Breast epithelium (tissue), 4 donors: ENCODE measurements around the gene RECQL5. TPM values are rescaled to one million over a fixed set of nuclear protein-coding genes. Genes with fewer than 3 reads are reported as not detected.

ENCODE experiments used
- DNase-seq, 2 donors: peaks; one replicate each; pipeline ENCODE4 v3.0.0-alpha.2; 2019; ENCODE audit warnings: low spot score in 2 of 2
- H3K27ac ChIP-seq, 2 donors: fragments of 200-600 bp; sonication (generic) in 1 of 2; one replicate each; pipeline ENCODE4 v1.5.1; 2016 to 2019; ENCODE audit warnings: mild to moderate bottlenecking in 1 of 2
- H3K27me3 ChIP-seq, 2 donors: fragments of 200-600 bp; sonication (generic) in 1 of 2; one replicate each; pipeline versions ENCODE4 v1.5.1 to v1.6.0; 2017 to 2019; ENCODE audit warnings: control low read depth in 1 of 2, mild to moderate bottlenecking in 1 of 2
- H3K36me3 ChIP-seq: fragments of 200-600 bp; one replicate; pipeline ENCODE4 v1.5.1; 2019
- H3K4me1 ChIP-seq, 2 donors: fragments of 200-600 bp; sonication (generic); one replicate each; pipeline ENCODE4 v1.5.1; 2016 to 2019; ENCODE audit warnings: control low read depth in 1 of 2
- H3K4me3 ChIP-seq, 3 donors: fragments of 200-600 bp; sonication (generic); 1 replicate in 2 of 3; 2 replicates in 1 of 3; pipeline ENCODE4 v1.5.1; 2016 to 2019; ENCODE audit warnings: mild to moderate bottlenecking in 3 of 3, moderate library complexity in 2 of 3
- H3K9me3 ChIP-seq, 2 donors: fragments of 200-600 bp; sonication (generic) in 1 of 2; one replicate each; pipeline ENCODE4 v1.5.1; 2016 to 2019; ENCODE audit warnings: control low read depth in 1 of 2
- POLR2A ChIP-seq: fragments of 450-650 bp; IDR thresholded peaks from one replicate; pipeline ENCODE4 v1.6.1; 2016; ENCODE audit warnings: antibody characterized with exemption, mild to moderate bottlenecking, moderate library complexity
- POLR2AphosphoS5 ChIP-seq, 3 donors: sonication (generic); formaldehyde crosslinking; IDR thresholded peaks; one replicate each; pipeline ENCODE4 v1.6.1; 2017; ENCODE audit warnings: antibody characterized with exemption in 3 of 3
- intact Hi-C: fragments of 100-400 bp; cut with DNase I; formaldehyde crosslinking; loops from one replicate; pipeline ENCODE4 v1.15.1; 2023; ENCODE audit warnings: low total_unique reads
- total RNA-seq, 3 donors: library from RNA; depleted of rRNA; stranded (reverse); fragments of >200 nt; gene quantifications; one replicate each; pipeline ENCODE4 v1.1.0, GENCODE V29; 2016
- TF ChIP-seq, protein P1 (sequence below), 3 donors: fragments of 450-650 bp; IDR thresholded peaks; one replicate each; pipeline ENCODE4 v1.5.1; 2016 to 2017; ENCODE audit warnings: antibody characterized with exemption in 3 of 3, mild to moderate bottlenecking in 3 of 3, moderate library complexity in 3 of 3

The RECQL5 gene
- total RNA-seq, 3 donors from 2014 or later, result 10.7 to 22.8 (median 14.1) TPM

DNA sequence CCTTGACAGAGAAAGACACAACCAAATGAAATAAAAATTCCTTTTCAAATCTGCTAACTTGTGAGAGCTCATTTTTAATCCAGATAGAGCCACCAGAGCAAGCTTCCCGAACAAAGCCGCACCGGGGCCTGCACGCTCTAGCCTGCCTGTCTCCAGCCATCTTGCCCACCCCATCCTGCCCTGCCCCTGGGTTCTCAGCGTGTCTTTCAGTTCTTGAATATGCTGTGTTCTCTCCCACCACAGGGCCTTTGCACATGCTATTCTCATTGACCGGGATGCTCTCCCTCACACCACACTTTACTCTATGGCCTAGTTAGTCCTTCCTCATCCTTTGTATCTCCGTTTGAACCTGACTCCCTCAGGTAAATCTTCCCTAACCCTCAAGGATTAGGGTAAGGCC is 19.0 kb downstream of the RECQL5 start:
- intact Hi-C loops, result no loop called here
- TF ChIP-seq POLR2AphosphoS5 (IDR thresholded peaks at IDR 0.05) (no peak), POLR2A (no peak)
- TF ChIP-seq, protein P1, sequence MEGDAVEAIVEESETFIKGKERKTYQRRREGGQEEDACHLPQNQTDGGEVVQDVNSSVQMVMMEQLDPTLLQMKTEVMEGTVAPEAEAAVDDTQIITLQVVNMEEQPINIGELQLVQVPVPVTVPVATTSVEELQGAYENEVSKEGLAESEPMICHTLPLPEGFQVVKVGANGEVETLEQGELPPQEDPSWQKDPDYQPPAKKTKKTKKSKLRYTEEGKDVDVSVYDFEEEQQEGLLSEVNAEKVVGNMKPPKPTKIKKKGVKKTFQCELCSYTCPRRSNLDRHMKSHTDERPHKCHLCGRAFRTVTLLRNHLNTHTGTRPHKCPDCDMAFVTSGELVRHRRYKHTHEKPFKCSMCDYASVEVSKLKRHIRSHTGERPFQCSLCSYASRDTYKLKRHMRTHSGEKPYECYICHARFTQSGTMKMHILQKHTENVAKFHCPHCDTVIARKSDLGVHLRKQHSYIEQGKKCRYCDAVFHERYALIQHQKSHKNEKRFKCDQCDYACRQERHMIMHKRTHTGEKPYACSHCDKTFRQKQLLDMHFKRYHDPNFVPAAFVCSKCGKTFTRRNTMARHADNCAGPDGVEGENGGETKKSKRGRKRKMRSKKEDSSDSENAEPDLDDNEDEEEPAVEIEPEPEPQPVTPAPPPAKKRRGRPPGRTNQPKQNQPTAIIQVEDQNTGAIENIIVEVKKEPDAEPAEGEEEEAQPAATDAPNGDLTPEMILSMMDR (IDR thresholded peaks at IDR 0.05), result no peak
- H3K4me3 ChIP-seq, result no peak overlapping the region
- H3K27ac ChIP-seq, result no peak overlapping the region
- no peaks in the 10 kb centered on the region for H3K9me3 ChIP-seq
- H3K36me3 ChIP-seq, result no peaks in the 10 kb centered on the region
- peak in 1 of 2 donors; percentile 5 for DNase-seq
- H3K27me3 ChIP-seq, result no peaks in the 10 kb centered on the region
- H3K4me1 ChIP-seq, result peaks cover under 1 to 10% of the 10 kb centered on the region in 2 donors

DNA sequence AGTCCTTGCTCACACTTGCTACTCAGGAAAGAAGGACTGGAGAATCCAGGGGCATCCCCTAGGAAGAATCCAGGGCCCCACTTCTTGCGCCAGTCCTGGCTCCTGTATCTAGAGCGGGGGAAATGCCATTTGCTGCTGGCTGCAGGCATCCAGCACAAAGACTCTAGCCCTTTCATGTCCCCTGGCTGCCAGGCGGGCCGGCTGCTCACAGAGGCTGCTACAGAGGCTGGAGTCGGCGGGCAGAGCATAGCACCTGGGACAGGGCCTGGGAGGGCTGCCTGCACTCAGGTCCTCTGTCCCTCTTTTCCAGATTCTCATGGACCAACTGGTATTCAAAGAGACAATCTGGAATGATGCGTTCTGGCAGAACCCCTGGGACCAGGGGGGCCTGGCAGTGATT is 19.9 kb downstream of the RECQL5 start:
- Histone ChIP-seq H3K4me1 (peaks cover 5 to 13% of the 10 kb centered on the region in 2 donors), H3K36me3 (no peaks in the 10 kb centered on the region), H3K27me3 (no peaks in the 10 kb centered on the region), H3K27ac (peak overlapping the region in 1 of 2 donors; percentile 95), H3K4me3 (no peak overlapping the region), H3K9me3 (no peaks in the 10 kb centered on the region)
- TF ChIP-seq POLR2AphosphoS5 (IDR thresholded peaks at IDR 0.05), result no peak
- no peak for TF ChIP-seq POLR2A
- TF ChIP-seq, protein P1 (IDR thresholded peaks at IDR 0.05), result no peak
- intact Hi-C loops, result no loop called here
- DNase-seq, result no peak

DNA sequence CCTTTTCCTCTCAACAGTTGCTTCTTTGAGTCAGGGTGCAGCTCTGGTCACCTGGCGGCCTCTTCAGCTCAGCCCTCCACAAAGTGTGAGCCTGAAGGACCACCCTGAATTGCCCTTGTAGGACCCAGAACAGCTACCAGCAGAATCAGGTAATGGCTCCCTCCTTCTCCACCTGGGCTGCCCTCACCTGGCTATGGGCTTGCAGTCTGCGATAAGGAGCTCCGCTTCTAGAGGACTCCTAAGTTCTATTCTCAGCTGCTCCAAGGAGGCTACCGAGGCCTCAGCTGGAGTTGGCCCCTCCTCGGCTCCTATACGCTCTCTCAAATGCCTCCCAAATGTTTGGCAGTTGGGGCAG is 20.3 kb downstream of the RECQL5 start:
- Histone ChIP-seq H3K4me1 (peaks cover 5 to 13% of the 10 kb centered on the region in 2 donors), H3K27me3 (no peaks in the 10 kb centered on the region), H3K9me3 (no peaks in the 10 kb centered on the region), H3K36me3 (no peaks in the 10 kb centered on the region), H3K4me3 (no peak overlapping the region), H3K27ac (peak overlapping the region; percentile 88 to 95)
- no peak for TF ChIP-seq POLR2AphosphoS5 (IDR thresholded peaks at IDR 0.05)
- TF ChIP-seq, protein P1 (IDR thresholded peaks at IDR 0.05), result no peak
- TF ChIP-seq POLR2A, result no peak
- DNase-seq, result no peak
- intact Hi-C loops, result no loop called here

DNA sequence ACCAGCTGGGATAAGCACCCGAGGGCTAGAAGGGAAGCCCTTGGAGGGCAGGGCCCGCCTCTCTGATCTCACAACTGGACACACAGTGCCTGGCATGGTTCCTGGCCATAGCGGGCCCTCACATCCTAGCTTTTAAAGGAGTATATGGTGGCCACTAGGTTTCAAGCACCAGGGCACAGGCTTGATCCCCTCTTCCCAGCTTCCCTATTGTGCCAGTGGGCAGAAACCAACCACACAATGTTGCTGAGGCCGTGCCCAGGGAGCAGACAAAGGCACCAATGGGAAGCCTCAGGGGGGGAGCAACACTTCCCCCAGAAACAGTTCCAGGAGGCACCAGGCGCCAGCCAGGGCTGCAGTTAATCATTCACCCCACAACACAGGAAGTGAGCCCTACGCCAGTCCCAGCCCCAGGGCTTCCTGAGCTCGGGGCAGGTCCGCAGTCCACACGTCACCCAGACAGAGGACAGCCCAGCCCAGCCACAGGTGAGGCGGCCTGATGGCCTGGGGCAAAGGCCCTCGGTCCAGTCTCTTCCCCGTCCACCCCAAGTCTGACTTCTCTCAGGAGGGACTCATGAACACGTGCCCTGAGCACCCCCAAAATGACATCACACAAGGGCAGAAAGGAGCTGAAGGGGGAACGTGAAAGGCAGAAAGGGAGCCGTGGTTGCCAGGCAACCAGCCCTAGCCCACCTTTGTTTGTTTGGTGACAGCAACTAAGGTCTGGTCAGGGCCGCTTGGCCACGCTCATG is 20.9 kb downstream of the RECQL5 start:
- H3K36me3 ChIP-seq, result no peaks in the 10 kb centered on the region
- H3K9me3 ChIP-seq, result no peaks in the 10 kb centered on the region
- intact Hi-C loops, result no loop called here
- TF ChIP-seq POLR2A (no peak), POLR2AphosphoS5 (IDR thresholded peaks at IDR 0.05) (no peak)
- TF ChIP-seq, protein P1 (IDR thresholded peaks at IDR 0.05), result no peak
- H3K4me1 ChIP-seq, result peaks cover 5 to 13% of the 10 kb centered on the region in 2 donors
- no peak overlapping the region for H3K4me3 ChIP-seq
- no peaks in the 10 kb centered on the region for H3K27me3 ChIP-seq
- DNase-seq, result peak; percentile 46 to 49
- H3K27ac ChIP-seq, result peak overlapping the region; percentile 88 to 95

DNA sequence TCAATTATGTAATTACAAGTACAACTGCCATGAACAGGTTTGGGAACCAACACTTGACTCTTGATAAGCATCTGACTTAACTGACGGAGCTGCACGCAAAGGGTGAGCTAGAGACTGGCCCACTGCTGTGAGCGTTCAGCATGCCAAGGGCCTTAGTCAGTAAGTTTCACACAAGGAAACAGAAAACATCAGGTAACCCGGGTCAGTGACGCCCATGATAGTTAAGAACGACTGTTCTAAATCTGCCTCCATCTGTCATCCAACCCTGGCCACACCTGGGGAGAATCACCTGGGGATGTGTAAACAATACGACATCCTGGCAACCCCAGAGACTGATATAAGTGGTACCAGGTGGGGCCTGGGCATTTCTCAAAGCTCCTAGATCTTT is 21.5 kb downstream of the RECQL5 start:
- no peaks in the 10 kb centered on the region for H3K27me3 ChIP-seq
- H3K4me1 ChIP-seq, result peaks cover 5 to 13% of the 10 kb centered on the region in 2 donors
- no peak overlapping the region for H3K4me3 ChIP-seq
- H3K27ac ChIP-seq, result peak overlapping the region; percentile 88 to 95
- DNase-seq, result peak in 1 of 2 donors; percentile 75
- intact Hi-C loops, result no loop called here
- H3K36me3 ChIP-seq, result no peaks in the 10 kb centered on the region
- no peaks in the 10 kb centered on the region for H3K9me3 ChIP-seq
- TF ChIP-seq, protein P1 (IDR thresholded peaks at IDR 0.05), result no peak
- TF ChIP-seq POLR2A (no peak), POLR2AphosphoS5 (IDR thresholded peaks at IDR 0.05) (peak in 1 of 3 donors; percentile 22)
